ENCODE results near the gene ADAM15.

Gene ADAM15

GRCh38 chr1:155093911-155094621 lies 43.0 kb downstream of the ADAM15 start:
- DNase-seq, result peak; percentile 52
- in situ Hi-C loops (cut with HindIII; ENCODE audit: low pct_ligation_motif_present, low pct_unique_long_range_greater_than_20kb, low sequenced_read_pairs), result no loop called here

GRCh38 chr1:155094622-155094948 lies 43.5 kb downstream of the ADAM15 start:
- in situ Hi-C loops (cut with HindIII; ENCODE audit: low pct_ligation_motif_present, low pct_unique_long_range_greater_than_20kb, low sequenced_read_pairs), result no loop called here
- DNase-seq, result no peak

- in situ Hi-C loops (cut with HindIII; ENCODE audit: low pct_ligation_motif_present, low pct_unique_long_range_greater_than_20kb, low sequenced_read_pairs), result no loop called here
- DNase-seq, result no peak
Observed at GRCh38 chr1:155099331-155099730, 48.2 kb downstream of the ADAM15 start.

GRCh38 chr1:155103325-155103724 lies 52.2 kb downstream of the ADAM15 start:
- in situ Hi-C loops (cut with HindIII; ENCODE audit: low pct_ligation_motif_present, low pct_unique_long_range_greater_than_20kb, low sequenced_read_pairs), result no loop called here
- no peak for DNase-seq

GRCh38 chr1:155104605-155105534 lies 53.8 kb downstream of the ADAM15 start:
- no peak for DNase-seq

GRCh38 chr1:155105604-155106011 lies 54.5 kb downstream of the ADAM15 start:
- DNase-seq, result no peak
- in situ Hi-C loops (cut with HindIII; ENCODE audit: low pct_ligation_motif_present, low pct_unique_long_range_greater_than_20kb, low sequenced_read_pairs), result no loop called here

More at GRCh38 chr1:155104605-155105534, 53.8 kb downstream of the ADAM15 start:
- in situ Hi-C loops (cut with HindIII; ENCODE audit: low pct_ligation_motif_present, low pct_unique_long_range_greater_than_20kb, low sequenced_read_pairs), result no loop called here

GRCh38 chr1:155106862-155107261 lies 55.7 kb downstream of the ADAM15 start:
- DNase-seq, result no peak
- in situ Hi-C loops (cut with HindIII; ENCODE audit: low pct_ligation_motif_present, low pct_unique_long_range_greater_than_20kb, low sequenced_read_pairs), result no loop called here

GRCh38 chr1:155107309-155108264 lies 56.5 kb downstream of the ADAM15 start:
- no peak for DNase-seq
- in situ Hi-C loops (cut with HindIII; ENCODE audit: low pct_ligation_motif_present, low pct_unique_long_range_greater_than_20kb, low sequenced_read_pairs), result no loop called here

- in situ Hi-C loops (cut with HindIII; ENCODE audit: low pct_ligation_motif_present, low pct_unique_long_range_greater_than_20kb, low sequenced_read_pairs), result no loop called here
- no peak for DNase-seq
Observed at GRCh38 chr1:155108296-155108695, 57.2 kb downstream of the ADAM15 start.

GRCh38 chr1:155110381-155110780 lies 59.3 kb downstream of the ADAM15 start:
- in situ Hi-C loops (cut with HindIII; ENCODE audit: low pct_ligation_motif_present, low pct_unique_long_range_greater_than_20kb, low sequenced_read_pairs), result no loop called here

GRCh38 chr1:155110826-155111225 lies 59.7 kb downstream of the ADAM15 start:
- DNase-seq, result no peak
- in situ Hi-C loops (cut with HindIII; ENCODE audit: low pct_ligation_motif_present, low pct_unique_long_range_greater_than_20kb, low sequenced_read_pairs), result no loop called here

More at GRCh38 chr1:155110381-155110780, 59.3 kb downstream of the ADAM15 start:
- DNase-seq, result no peak

Measured in ACHN (cell line).